Nephron progenitor cell (in vitro differentiated cells): Measurements from ENCODE around the gene ZNF143.

Experiments used
- DNase-seq: peaks from one replicate; pipeline ENCODE4 v3.0.0; 2021
- H3K27ac Mint-ChIP-seq: 2 replicates; pipeline ENCODE4 v1.8.0; 2021; ENCODE audit warnings: mild to moderate bottlenecking, moderate library complexity, mixed read lengths
- H3K27me3 Mint-ChIP-seq: 2 replicates; pipeline ENCODE4 v1.8.0; 2021; ENCODE audit warnings: mild to moderate bottlenecking, low read depth, mixed read lengths; ENCODE audit not compliant: poor library complexity
- H3K36me3 Mint-ChIP-seq: 2 replicates; pipeline ENCODE4 v1.8.0; 2021; ENCODE audit warnings: low read depth, mixed read lengths
- H3K4me1 Mint-ChIP-seq: 2 replicates; pipeline ENCODE4 v1.8.0; 2021; ENCODE audit warnings: mixed read lengths
- H3K4me3 Mint-ChIP-seq: 2 replicates; pipeline ENCODE4 v1.8.0; 2021; ENCODE audit warnings: mild to moderate bottlenecking, moderate library complexity, mixed read lengths
- H3K9me3 Mint-ChIP-seq: 2 replicates; pipeline ENCODE4 v1.8.0; 2021; ENCODE audit warnings: mild to moderate bottlenecking, moderate library complexity, mixed read lengths
- CTCF ChIP-seq: fragments of 200-600 bp; sonication (generic); IDR thresholded peaks from 2 replicates; pipeline ENCODE4 v1.5.0; 2021; ENCODE audit warnings: antibody characterized with exemption

The ZNF143 gene

DNA sequence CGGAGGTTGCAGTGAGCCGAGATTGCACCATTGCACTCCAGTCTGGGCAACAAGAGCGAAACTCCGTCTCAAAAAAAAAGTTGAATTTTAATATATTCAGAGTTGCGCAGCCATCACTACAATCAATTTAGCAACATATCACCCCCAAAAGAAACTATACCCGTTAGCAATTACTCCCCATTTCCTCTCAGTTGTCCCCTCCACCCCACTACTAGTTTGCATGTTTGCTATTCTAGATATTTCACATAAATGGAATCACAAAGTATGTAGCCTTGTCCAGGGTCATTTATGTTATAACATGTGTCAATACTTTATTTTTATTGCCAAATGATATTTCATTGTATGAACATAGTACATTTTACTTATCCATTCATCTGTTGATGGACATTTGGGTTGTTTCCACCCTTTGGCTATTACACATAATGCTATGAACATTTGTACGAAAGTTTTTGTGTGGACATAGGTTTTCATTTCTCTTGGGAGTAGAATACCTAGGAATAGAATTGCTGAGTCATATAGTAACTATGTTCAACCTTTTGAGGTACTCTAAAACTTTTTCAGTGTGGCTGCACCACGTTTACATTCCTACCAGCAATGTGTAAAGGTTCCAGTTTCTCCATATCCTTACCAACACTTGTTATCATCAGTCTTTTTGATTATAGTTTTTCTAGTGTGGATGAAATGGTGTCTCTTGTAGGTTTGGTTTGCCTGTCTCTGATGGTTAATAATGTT, 2.2 kb downstream of the ZNF143 start:
- peak overlapping the region; percentile 99 for H3K4me3 Mint-ChIP-seq
- DNase-seq = no peak
- peaks cover 24% of the 10 kb centered on the region for H3K4me1 Mint-ChIP-seq
- H3K36me3 Mint-ChIP-seq = peaks cover 39% of the 10 kb centered on the region
- peak overlapping the region; percentile 85 for H3K27ac Mint-ChIP-seq
- H3K27me3 Mint-ChIP-seq = peaks cover 3% of the 10 kb centered on the region
- no peak for TF ChIP-seq CTCF
- H3K9me3 Mint-ChIP-seq = no peaks in the 10 kb centered on the region

DNA sequence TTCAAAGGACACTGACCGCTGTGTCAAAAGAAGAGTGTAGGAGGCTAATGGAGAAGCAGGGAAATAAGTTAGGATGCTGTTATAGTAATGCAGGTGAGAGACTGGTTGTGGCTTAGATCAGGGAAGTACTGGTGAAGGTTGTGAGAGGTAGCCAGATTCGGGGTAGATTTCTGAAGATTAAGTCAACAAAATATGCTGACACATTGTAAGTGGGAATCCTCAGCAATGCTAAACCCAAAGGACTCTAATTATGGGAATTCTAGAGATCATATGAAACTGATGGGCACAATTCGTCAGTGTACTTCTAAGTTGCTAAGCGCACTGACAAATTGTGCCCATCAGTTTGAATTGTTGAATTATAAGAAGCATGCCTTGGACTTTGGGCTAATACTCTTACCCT, 10.0 kb downstream of the ZNF143 start:
- Mint-ChIP-seq H3K36me3 (peaks cover 58% of the 10 kb centered on the region), H3K9me3 (no peaks in the 10 kb centered on the region), H3K27me3 (no peaks in the 10 kb centered on the region), H3K4me3 (no peak overlapping the region), H3K4me1 (no peaks in the 10 kb centered on the region), H3K27ac (peak overlapping the region; percentile 12)
- DNase-seq = no peak
- TF ChIP-seq CTCF = no peak

DNA sequence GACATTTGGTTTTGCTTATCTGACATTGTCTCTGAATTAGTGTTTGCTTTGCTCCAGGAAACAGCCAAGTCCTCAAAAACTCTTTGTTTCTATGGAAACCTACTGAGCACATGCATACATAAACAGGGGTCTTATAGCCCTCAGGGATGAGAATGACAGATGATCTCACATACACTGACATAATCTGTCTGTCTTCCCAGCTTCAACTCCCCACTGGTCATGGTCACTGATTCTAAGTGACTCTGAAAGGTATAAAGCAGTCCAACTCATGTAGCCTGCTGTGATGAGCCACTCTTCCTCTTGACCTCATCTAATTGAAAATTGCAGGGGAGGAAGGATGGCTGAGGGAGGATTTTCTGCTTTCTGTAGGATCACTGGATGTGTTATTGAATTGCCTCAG, 12.6 kb downstream of the ZNF143 start:
- Mint-ChIP-seq H3K4me1 (no peaks in the 10 kb centered on the region), H3K36me3 (peaks cover 56% of the 10 kb centered on the region), H3K9me3 (no peaks in the 10 kb centered on the region), H3K4me3 (no peak overlapping the region), H3K27me3 (peaks cover 4% of the 10 kb centered on the region), H3K27ac (peak overlapping the region; percentile 85)
- DNase-seq = no peak
- TF ChIP-seq CTCF = no peak

DNA sequence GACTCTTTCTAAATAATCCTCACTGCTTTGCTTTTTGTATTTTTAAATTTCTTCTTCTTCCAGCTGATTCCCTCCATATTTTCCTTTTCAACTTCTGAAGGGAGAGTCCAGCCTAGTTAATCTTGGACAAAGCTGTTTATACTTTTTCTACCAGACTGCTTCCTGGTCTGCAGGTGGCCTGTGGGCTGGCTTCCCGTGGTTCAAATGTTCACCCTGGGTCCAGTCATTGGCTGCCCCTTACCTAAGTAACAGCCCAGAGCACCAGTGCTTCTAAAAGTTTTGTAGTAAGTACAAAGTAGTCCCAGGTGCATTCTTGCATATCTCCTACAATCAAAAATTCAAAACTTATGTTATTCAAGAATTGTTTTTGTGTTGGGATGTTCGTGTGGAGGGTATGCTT, 19.1 kb downstream of the ZNF143 start:
- Mint-ChIP-seq H3K4me1 (no peaks in the 10 kb centered on the region), H3K27ac (peak overlapping the region; percentile 78), H3K36me3 (peaks cover 65% of the 10 kb centered on the region), H3K27me3 (peaks cover 4% of the 10 kb centered on the region), H3K9me3 (no peaks in the 10 kb centered on the region), H3K4me3 (no peak overlapping the region)
- no peak for DNase-seq
- TF ChIP-seq CTCF = no peak

DNA sequence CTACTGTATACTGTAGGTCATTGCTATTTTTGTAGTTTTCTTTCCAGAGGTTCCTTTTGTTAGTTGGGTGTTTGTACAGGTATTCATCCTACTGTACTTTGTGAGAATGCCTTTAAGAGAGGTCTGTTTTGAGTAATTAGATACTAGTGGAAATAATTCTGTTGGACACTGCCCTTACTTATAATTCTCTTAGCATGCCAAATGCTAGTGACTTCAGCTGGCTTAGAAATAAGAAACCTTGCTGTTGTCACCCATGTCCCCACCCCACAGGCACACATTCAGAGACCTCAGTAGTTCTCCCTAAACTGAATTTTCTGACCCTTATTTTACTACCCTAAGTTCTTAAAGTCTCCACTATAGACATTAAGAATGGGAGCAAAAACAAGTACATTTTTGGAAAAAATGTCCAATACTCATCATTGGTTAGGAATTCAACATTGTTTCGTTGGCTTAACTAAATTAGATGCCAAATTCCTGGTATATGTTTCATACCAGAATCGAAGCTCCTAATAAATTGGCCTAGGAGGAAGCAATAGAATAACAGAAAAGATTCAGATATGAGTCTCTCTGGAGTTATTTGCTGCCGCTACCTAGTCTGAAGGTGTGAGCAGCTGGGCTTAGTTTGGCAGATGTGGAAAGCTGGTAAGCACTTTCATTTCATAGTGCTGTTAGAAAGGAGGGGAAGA, 28.4 kb downstream of the ZNF143 start:
- peaks cover 55% of the 10 kb centered on the region for H3K36me3 Mint-ChIP-seq
- H3K27ac Mint-ChIP-seq = no peak overlapping the region
- H3K4me3 Mint-ChIP-seq = no peak overlapping the region

More for the DNA sequence above, 28.4 kb downstream of the ZNF143 start:
- H3K4me1 Mint-ChIP-seq = no peaks in the 10 kb centered on the region
- H3K27me3 Mint-ChIP-seq = no peaks in the 10 kb centered on the region
- H3K9me3 Mint-ChIP-seq = no peaks in the 10 kb centered on the region
- TF ChIP-seq CTCF = no peak
- no peak for DNase-seq
